Mesenteric fat pad (tissue), 1 donor: ENCODE data around the gene C1QC. TPM values are rescaled to one million over a fixed set of nuclear protein-coding genes. Genes with fewer than 3 reads are reported as not detected.
"Not testable (repeated sequence)": the region's sequence is repeated elsewhere in the genome, so short reads cannot be mapped to it uniquely, and the experiment has no call there.

Source experiments
- DNase-seq: peaks from one replicate; pipeline ENCODE4 v3.0.0-alpha.2; 2020; ENCODE audit warnings: low spot score
- total RNA-seq: library from RNA; stranded (reverse); fragmentation: NEBNext Ultra II Directional; extraction: Animal tissue kit (Norgen Biotek cat#: 25700); gene quantifications from one replicate; pipeline ENCODE4 v1.2.1, GENCODE V29; 2021
- donor health status: DM: yes; HTN: yes; CAD: no.

C1QC gene
- total RNA-seq, 1 donor from 2014 or later: 491 TPM

DNA sequence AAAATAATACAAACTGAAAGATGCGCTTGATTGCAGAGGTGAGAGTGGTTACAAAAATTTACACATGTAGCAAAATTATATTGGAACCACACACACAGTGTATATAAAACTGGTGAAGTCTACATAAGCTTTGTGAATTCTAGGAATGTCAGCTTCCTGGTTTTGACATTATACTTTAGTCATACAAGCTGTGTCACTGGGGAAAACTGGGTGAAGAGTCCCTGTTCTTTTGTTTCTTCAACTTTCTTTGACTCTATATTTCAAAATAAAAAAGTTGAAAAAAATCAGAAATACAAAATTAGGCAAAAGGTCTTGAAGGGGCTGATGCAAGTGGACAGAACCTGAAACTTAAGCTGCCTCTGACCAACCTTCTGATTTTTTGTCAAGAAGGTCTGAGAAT, 3.0 kb downstream of the C1QC start:
- DNase-seq: no peak

DNA sequence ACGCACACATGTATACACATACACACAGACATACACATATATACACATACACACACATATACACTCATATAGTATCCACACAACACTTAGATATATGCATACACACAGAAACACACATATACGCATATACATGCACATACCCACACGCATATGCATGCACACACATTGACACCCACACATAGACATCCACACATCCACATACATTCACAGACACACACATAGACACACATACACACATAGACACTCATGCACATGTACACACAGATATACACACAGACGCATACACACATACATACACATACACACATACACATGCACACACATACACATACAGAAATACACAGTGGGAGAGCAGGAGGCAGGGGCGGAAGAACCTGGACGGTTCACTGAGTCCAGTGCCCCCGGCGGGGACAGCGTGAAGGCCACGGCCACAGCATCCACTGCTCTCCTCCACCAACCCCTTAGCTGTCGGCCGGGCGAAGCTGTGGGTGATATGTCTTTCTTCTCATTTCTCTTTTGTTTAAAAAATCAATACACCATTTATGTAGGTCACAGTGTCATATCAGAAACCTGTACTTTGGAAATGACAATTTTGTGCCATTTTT, 6.8 kb downstream of the C1QC start:
- DNase-seq: no peak

DNA sequence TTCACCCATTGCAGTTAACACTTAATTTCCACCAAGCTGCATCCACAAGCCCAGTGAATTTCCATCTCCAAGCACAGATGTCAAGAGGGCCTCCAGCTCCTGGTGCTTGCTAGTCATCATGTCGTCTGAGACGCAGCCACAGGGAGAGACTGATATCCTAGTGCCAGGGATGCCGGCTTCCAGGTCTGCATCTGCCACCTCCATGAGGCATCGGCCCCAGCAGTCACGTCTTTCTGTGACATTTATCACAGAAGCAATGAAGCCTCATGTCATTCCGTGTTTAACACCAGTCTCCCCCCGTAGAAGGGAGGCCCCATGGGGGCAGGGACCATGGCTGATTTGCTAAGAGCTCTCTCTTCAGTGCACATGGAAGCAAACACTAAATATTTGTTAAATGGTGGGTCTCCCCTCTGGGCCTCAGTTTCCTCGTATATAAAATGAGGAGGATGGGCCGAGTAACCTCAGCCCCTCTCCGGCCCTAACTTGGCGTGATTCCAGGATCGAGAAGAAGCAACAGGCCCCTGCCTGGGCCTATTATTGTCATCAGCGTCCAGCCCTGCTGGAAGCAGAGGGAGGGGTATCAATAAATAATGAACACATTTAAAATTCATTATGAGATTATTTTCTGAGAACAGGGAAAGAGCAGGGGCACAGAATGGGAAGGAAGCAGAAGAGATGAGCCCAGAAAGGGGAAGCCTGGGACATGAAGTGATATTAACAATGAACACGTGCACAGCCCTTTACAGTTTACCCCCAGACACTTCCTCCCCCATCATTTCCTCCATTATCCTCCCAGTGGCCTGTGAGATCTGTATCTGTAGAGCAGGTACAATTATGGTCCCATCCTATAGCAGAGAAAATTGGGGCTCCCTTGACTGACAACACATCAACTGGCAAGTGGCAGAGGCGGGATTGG, 8.8 kb downstream of the C1QC start:
- DNase-seq: no peak

DNA sequence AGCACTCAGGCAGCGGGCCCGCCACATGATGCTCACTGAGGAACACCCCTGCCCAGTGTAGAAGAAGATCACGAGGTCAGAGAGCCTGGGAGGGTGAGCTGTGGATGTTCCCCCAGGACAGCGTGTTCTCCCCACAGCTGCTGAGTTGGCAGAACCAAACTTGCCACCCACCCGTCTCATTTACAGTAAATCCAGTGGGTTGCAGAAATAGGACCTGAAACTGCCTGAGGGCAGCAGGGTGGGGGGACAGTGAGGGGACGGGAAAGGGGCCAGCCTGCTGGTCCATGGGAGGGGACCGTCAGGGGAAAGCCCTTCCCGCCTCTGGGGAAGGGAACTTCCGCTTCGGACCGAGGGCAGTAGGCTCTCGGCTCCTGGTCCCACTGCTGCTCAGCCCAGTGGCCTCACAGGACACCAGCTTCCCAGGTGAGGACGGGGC, 9.5 kb downstream of the C1QC start, which contains the start of gene C1QB:
Gene C1QB (plus strand): TSS at position 356 of the 436 bp plus-strand sequence. CDS start 6,227 bp downstream, outside the sequence.
- DNase-seq: no peak

DNA sequence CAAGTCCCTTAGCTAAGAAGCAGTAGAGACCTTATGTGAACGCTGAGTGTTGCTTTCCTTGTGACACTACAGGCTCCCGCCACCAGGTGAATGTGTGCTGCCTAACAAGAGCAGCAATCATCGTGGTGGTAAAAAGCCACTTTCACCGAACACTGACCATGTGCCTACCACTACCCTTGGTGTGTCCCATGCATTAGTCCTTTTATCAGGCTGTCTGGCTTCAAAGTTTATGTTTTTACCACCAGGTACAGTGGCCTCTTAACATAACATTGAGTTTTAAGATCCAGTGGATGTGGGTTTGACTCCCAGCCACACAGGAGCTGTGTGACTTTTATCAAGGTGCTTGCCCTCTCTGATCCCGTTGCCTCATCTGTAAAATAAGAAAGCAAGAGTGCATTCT, 11.3 kb downstream of the C1QC start:
- no peak for DNase-seq

DNA sequence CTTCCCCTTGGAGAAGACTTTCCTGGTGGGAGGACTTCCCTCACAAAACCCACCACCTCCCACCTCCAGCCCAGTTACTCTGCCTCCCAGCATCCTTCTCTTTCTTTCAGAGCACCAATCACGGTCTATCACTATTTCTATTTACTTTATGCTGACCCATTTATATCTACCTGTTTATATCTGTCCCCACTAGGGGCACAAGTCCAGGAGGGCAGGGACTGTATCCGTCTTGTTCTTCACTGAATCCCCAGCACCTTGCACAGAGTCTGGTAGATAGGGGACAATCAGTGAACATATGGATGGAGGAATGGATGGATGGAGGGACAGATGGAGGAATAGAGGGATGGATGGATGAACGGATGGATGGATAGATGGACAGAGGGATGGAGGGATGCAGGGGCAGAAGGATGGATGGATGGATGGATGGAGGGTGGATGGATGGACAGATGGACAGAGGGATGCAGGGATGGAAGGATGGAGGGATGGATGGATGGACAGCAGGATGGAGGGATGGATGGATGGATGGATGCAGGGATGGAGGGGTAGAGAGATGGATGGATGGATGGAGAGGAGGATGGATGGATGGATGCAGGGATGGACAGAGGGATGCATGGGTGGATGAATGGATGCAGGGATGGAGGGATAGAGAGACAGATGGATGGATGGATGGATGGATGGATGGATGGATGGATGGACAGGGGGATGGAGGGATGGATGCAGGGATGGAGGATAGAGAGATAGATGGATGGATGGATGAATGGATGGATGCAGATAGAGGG, 15.1 kb downstream of the C1QC start:
- no peak for DNase-seq

DNA sequence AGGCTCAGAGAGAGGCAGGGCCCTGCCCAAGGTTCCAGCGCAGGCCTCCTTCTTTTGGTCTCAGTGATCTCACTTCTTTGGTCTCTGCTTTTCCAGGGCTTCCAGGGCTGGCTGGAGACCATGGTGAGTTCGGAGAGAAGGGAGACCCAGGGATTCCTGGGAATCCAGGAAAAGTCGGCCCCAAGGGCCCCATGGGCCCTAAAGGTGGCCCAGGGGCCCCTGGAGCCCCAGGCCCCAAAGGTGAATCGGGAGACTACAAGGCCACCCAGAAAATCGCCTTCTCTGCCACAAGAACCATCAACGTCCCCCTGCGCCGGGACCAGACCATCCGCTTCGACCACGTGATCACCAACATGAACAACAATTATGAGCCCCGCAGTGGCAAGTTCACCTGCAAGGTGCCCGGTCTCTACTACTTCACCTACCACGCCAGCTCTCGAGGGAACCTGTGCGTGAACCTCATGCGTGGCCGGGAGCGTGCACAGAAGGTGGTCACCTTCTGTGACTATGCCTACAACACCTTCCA, 17.3 kb downstream of the C1QC start:
- DNase-seq: no peak

DNA sequence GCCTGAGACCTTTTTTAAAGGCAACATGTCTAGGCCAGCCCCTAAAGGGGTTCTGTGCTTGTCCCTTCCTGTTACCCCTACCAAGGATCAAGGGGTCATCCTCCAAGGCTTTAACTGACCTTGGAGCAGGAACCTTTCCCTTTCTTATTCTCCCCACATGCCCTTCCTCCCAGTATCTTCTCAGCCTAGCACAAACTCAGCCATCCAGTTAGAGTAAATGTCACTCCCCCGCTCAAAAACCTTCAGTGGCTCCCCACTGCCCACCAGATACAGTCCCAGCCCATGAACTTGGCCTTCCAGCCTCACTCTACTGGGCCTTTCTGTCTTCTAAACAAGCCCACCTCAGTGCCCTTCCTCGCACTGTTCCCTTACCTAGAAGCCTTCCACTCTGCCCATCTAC, 18.4 kb downstream of the C1QC start:
- DNase-seq: no peak

DNA sequence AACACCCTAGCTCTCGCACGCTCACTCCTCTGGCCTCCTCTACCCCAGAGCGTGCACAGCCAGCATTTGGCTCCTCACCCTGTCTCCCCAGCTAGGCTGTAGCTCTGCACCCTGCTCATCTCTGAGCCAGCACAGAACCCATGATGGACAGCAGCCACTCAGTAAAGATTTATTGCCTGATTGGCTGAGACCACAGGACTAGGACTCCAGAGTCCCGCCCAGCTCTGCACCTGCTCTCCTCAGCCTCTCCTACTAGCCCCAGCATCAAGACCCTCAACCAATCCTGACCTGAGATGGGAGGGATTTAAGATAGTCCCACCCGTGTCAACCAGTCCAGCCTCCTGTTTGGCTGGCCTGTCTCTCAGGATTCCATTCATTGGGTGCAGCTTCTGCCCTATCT, 18.9 kb downstream of the C1QC start:
- DNase-seq: no peak

DNA sequence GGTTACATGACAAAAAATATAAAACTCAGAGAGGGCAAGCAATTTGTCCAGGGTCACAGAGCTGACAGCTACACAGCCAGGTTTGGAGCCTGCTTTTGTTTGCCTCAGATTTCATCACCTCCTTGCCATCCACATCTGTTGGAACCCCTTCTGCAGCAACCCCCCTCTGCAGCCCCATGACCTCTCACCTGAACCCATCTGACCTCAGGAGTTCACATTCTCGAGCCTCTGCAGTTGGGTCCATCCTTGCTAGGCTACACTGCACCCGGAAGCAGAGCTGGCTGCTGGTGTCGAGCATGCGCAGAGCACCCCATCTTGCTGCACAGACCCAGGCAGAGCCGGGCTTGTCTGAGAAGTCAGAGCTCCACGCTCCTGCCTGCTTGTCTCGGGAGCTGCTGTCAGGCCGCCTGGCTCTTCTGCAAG, 19.6 kb downstream of the C1QC start:
- DNase-seq: no peak

DNA sequence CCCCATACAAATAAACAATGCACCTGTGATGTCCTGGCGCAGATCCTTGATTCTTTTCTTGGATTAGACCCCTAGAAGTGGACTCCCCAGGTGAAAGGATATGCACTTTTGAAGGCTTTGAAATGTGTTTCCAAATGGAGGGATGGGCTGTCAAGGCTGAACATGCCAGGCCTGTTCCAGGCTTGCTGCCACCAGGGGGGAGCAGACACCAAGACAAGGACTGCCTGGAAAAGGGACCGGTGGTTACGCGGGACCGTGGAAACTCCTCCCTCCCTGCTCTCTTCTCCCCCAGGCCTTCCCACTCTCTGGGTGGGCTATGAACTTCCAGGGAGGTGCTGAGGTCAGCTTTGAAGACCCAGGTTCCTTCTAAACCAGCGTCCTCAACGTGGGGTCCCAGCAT, 22.3 kb downstream of the C1QC start:
- DNase-seq: no peak

DNA sequence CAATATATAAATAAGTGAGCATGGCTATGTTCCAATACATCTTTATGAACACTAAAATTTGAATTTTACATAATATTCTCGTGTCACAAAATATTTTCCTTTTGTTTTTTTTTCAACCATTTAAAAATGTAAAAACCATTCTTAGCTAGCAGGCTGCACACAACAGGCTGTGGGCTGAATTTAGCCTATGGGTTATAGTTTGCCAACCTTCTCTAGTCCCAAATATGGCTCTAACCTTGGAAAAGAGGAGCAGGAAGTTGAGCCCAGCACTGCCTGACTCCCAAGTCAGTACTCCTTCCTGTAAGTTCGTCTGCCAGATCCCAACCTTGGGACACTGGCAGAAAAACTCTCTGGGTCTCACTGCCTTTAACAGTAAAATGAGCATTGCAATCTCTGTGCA, 23.0 kb downstream of the C1QC start:
- no peak for DNase-seq

DNA sequence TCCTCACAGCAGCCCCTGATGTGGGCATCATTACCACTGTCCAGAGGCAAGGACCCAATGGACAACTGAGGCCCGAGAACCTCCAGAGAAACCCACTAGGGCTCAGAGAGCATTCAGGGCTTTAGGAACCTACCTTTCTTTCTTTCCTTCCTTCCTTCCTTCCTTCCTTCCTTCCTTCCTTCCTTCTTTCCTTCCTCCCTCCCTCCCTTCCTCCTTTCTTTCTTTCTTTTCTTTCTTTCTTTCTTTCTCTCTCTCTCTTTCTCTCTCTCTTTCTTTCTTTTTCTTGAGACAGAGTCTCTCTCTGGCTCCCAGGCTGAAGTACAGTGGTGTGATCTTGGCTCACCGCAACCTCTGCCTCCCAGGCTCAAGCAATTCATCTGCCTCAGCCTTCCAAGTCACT, 25.4 kb downstream of the C1QC start:
- DNase-seq: not testable (repeated sequence)

DNA sequence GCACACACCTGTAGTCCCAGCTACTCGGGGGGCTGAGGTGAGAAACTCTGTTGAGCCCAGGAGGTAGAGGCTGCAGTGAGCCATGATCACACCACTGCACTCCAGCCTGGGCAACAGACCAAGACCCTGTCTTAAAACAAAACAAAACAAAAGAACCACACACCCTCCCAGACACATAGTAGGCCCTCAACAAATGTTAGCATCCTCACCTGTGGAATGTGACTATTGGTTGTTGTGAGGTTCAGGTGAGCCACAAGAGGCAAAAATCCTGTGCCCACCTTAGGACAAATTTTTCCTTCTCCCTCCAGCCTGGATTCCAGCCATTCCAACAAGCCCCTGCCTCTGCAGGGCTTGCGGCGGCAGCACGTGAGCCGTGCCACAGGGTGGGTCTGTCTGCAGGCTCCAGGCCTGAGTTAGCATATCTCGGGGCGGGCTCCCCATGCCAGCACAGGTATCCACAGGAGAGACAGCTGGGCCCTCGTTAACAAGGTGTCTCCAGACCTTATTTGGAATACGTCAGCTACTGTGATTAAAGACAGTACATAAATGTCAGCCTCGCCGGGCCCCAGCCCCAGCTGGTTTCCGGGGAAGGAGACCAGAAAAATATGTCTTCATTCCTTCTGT, 27.0 kb downstream of the C1QC start:
- DNase-seq: no peak

DNA sequence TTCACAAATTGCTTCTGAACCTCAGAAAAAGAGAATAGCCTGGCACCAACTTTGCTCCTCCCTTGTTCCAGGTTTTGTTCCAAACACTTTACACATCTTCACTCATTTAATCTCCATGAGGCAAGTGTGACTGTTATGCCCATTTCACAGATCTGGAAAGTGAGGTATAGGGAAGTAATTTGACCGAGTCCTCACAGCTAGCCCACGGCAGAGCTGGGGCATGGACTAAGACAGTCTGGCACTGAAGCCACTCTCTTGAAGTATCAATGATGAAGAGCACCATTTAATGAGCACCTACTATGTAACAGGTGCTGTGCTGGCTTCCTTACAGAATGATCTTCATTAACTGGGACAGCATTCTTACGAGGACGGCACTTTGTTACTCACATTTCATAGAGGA, 28.6 kb downstream of the C1QC start:
- no peak for DNase-seq

DNA sequence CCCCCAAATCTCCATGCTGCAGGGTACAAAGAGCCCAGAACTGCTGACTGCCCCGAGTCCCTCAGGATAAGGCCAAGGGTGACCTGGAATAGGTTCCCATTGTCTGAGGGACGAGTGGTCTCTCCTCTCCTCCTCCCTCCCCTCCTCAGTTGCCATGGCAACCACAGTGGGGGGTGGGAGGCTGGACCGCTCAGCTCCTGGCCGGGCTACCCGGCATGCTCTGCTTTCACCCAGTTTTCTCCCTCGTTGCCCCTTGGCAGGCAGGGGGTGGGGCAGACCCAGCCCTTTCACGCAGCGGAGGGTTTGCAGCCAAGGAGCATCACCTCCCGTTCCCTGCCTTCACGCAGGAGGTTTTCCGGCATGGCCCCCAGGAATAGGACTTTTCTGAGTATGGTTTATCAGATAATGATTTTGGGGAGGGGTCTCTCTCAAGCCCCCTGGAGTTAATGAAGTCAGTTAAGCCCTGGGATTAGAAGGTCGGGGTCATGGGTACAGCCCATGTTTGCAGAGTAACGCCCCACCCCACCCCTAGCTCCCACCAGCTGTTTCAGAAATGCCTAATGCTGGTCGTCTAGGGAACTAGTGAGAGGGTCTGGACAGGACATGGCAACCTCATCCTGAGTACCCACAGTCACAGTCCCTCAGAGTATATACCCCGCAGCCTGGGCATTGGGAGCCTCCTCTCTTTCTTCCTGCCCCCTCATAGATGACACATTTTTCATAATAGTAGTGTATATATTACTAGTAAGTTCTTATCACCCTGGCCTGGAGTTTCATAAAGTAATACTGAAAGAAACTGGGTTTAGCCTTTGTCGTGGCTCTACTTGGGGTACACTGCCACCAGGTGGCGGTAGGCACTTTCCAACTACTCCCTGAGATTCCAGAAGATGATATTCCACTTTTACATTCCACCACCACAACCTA, 30.3 kb downstream of the C1QC start:
- DNase-seq: no peak

DNA sequence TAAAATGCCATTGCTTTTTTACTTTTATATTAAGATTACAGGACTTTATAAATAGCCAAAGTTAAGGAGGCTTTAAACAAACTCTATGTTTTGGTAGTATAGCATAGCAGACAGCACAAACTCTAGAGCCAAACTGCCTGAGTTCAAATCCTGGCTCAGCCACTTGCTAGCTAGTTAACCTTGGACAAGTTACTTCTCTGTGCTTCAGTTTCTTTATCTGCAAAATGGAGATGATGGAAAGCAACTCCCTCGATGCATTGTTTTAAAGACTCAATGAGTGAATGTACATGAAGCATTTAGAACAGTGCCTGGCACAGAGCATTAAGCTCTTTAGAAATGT, 30.9 kb downstream of the C1QC start:
- DNase-seq: no peak

DNA sequence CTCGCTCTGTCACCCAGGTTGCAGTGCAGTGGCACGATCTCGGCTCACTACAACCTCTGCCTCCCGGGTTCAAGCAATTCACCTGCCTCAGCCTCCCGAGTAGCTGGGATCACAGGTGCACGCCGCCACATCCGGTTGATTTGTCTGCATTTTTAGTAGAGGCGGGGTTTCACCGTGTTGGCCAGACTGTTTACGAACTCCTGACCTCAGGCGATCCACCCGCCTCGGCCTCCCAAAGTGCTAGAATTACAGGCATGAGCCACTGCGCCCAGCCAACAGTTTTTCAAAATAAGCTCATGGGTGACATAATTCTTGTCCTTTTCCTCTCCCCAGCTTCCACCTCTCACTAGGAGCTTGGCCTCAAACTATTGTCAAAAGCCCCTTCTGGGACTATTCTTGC, 32.7 kb downstream of the C1QC start:
- DNase-seq: not testable (repeated sequence)

DNA sequence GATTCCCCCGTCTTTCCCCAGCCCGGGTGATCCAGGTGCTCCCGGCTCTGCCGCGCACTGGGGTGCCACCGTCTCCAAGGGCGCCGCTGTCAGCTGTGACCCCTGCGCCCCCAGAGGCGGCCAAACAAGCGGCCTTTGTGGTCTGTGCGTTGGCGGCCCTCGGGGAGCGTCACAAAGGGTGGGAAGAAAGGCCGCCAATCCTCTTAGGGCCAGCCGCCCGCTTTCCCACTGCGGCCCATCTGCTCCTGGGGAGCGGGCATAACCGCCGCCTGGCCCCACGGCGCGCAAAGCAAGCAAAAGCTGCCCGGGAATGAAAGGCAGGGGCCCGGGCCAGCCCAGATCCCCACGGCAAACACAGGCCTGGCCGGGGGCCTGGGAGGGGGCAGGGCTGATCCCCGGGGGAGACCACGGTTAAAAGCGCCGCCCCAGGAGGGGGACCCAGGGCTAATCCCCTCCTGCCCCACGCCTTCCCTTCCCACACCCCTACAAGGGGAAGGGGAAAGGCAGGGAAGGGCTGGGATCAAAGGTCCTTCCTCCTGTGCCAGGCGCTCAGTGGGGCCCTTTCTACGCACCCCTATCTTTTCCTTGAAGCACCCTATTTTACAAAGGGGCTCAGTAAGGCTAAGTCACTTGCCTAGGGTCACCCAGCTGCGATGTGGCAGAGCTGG, 33.6 kb downstream of the C1QC start:
- no peak for DNase-seq
